K562 (cell line): Measurements from ENCODE around the gene HSPA1L. TPM values are rescaled to one million over a fixed set of nuclear protein-coding genes. Genes with fewer than 3 reads are reported as not detected.

Experiments used
- E2F3 ChIP-seq: fragments of 250-450 bp; sonication (Bioruptor Pico); IDR thresholded peaks from 2 replicates; pipeline ENCODE4 v1.4.0; 2020; ENCODE audit warnings: mild to moderate bottlenecking
- HDAC6 ChIP-seq: IDR thresholded peaks from 2 replicates; pipeline ENCODE4 v1.6.1; 2012; ENCODE audit warnings: low read depth, mild to moderate bottlenecking, control low read depth, inconsistent platforms, low read length, moderate library complexity
- HOXB6 ChIP-seq: fragments of 250-450 bp; sonication (Bioruptor Pico); IDR thresholded peaks from 2 replicates; pipeline ENCODE4 v1.5.1; 2022; ENCODE audit warnings: mild to moderate bottlenecking, borderline replicate concordance
- MYBL2 ChIP-seq, 2 experiments: fragments of 450-650 bp in 1 of 2; sonication (generic) in 1 of 2; formaldehyde crosslinking in 1 of 2; IDR thresholded peaks; 2 replicates each; pipeline versions ENCODE4 v1.6.1 to v1.8.1; 2017 to 2022; ENCODE audit warnings: borderline replicate concordance in 1 of 2, inconsistent platforms in 1 of 2, low read depth in 1 of 2, mild to moderate bottlenecking in 1 of 2, missing genetic modification reagents in 1 of 2, moderate library complexity in 1 of 2
- NFIC ChIP-seq: fragments of 450-650 bp; IDR thresholded peaks from 2 replicates; pipeline ENCODE4 v1.6.1; 2017; ENCODE audit warnings: mild to moderate bottlenecking, inconsistent platforms
- NFRKB ChIP-seq: fragments of 450-650 bp; IDR thresholded peaks from 2 replicates; pipeline ENCODE4 v1.6.1; 2016; ENCODE audit warnings: low read depth
- RUNX1 ChIP-seq: sonication (generic); IDR thresholded peaks from 2 replicates; pipeline ENCODE4 v1.6.1; 2016; ENCODE audit warnings: antibody characterized with exemption, low read depth
- SIN3A ChIP-seq, 2 experiments: fragments of 150-350 bp in 1 of 2; IDR thresholded peaks; 2 replicates each; pipeline ENCODE4 v1.6.1; 2011 to 2016; ENCODE audit warnings: borderline replicate concordance in 2 of 2, low read depth in 2 of 2, low read length in 2 of 2, mild to moderate bottlenecking in 2 of 2, moderate library complexity in 2 of 2; ENCODE audit not compliant: control insufficient read depth in 1 of 2
- TAF1 ChIP-seq: IDR thresholded peaks from 2 replicates; pipeline ENCODE4 v1.6.1; 2011; ENCODE audit warnings: mild to moderate bottlenecking, low read length, moderate library complexity; ENCODE audit not compliant: insufficient read depth, control insufficient read depth, severe bottlenecking; ENCODE audit errors: extremely low read depth
- ZFPM2 ChIP-seq: fragments of 250-450 bp; sonication (Bioruptor Pico); IDR thresholded peaks from 2 replicates; pipeline ENCODE4 v1.5.1; 2022; ENCODE audit warnings: mild to moderate bottlenecking
- ZNF707 ChIP-seq: fragments of 250-450 bp; sonication (Bioruptor Pico); conservative IDR thresholded peaks from 2 replicates; pipeline ENCODE4 v1.8.0; 2022; ENCODE audit warnings: inconsistent platforms, mild to moderate bottlenecking, moderate library complexity
- polyA plus RNA-seq, 8 experiments: library from polyadenylated mRNA; depleted of rRNA in 4 of 8; stranded (reverse) in 5 of 8; unstranded in 3 of 8; fragments of >200 nt; fragmentation: Nextera tagmentation in 2 of 8; fragmentation: Illumina TruSeq in 1 of 8; extraction: Ambion mirVana in 2 of 8; extraction: Trizol in 1 of 8; gene quantifications; 2 replicates each; pipeline versions ENCODE4 v1.2.1 to v1.2.3, GENCODE V29; 2011 to 2014; ENCODE audit warnings: inconsistent platforms in 1 of 8, missing spikeins in 1 of 8
- total RNA-seq, 7 experiments: library from RNA; depleted of rRNA in 6 of 7; stranded (reverse); fragments of >200 nt in 6 of 7; fragmentation: Illumina TruSeq in 2 of 7; extraction: Trizol in 2 of 7; gene quantifications; 2 replicates each; pipeline versions ENCODE4 v1.2.1 to v1.2.3, GENCODE V29; 2011 to 2021; ENCODE audit warnings: low replicate concordance in 1 of 7
- TF ChIP-seq, protein P1 (sequence below), 2 experiments: fragments of 450-650 bp in 1 of 2; IDR thresholded peaks; 2 replicates each; pipeline ENCODE4 v1.6.1; 2011 to 2017; ENCODE audit warnings: low read depth in 2 of 2, antibody characterized with exemption in 1 of 2, borderline replicate concordance in 1 of 2, low read length in 1 of 2, mild to moderate bottlenecking in 1 of 2, mixed read lengths in 1 of 2; ENCODE audit not compliant: control insufficient read depth in 1 of 2
- TF ChIP-seq, protein P2 (sequence below): IDR thresholded peaks from 3 replicates; pipeline ENCODE4 v1.6.1; 2011; ENCODE audit warnings: borderline replicate concordance, mild to moderate bottlenecking; ENCODE audit not compliant: insufficient read length, insufficient read depth
- TF ChIP-seq, protein P3 (sequence below): IDR thresholded peaks from 2 replicates; pipeline ENCODE4 v1.6.1; 2012; ENCODE audit warnings: low read depth, low read length, improper control_type of control experiment, borderline replicate concordance
- TF ChIP-seq, protein P4 (sequence below), 2 experiments: fragments of 150-350 bp in 1 of 2; IDR thresholded peaks; 2 replicates each; pipeline ENCODE4 v1.6.1; 2012 to 2016; ENCODE audit warnings: low read depth in 2 of 2, low read length in 2 of 2, mild to moderate bottlenecking in 1 of 2, moderate library complexity in 1 of 2

The HSPA1L gene
- total and polyA plus RNA-seq, 9 of the 15 experiments (the other 6 are each of a cell fraction or from before 2014, with no cell fraction given): 0.14 to 2.1 (median 1.3) TPM

DNA sequence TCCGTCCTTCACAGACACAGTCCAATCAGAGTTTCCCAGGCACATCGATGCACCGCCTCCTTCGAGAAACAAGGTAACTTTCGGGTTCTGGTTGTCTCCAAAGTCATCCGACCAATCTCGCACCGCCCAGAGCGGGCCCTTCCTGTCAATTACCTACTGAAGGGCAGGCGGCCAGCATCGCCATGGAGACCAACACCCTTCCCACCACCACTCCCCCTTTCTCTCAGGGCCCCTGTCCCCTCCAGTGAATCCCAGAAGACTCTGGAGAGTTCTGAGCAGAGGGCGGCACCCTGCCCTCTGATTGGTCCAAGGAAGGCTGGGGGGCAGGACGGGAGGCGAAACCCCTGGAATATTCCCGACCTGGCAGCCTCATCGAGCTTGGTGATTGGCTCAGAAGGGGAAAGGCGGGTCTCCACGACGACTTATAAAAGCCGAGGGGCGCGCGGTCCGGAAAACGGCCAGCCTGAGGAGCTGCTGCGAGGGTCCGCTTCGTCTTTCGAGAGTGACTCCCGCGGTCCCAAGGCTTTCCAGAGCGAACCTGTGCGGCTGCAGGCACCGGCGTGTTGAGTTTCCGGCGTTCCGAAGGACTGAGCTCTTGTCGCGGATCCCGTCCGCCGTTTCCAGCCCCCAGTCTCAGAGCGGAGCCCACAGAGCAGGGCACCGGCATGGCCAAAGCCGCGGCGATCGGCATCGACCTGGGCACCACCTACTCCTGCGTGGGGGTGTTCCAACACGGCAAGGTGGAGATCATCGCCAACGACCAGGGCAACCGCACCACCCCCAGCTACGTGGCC lies 12.4 kb upstream of the HSPA1L start, which contains the start of gene HSPA1B (continued):
- TF ChIP-seq SIN3A (IDR thresholded peaks at IDR 0.05; ENCODE audit: borderline replicate concordance in 2 of 2, control insufficient read depth in 1 of 2, low read depth in 2 of 2, low read length in 2 of 2): peak; percentile 97
- TF ChIP-seq, protein P1, sequence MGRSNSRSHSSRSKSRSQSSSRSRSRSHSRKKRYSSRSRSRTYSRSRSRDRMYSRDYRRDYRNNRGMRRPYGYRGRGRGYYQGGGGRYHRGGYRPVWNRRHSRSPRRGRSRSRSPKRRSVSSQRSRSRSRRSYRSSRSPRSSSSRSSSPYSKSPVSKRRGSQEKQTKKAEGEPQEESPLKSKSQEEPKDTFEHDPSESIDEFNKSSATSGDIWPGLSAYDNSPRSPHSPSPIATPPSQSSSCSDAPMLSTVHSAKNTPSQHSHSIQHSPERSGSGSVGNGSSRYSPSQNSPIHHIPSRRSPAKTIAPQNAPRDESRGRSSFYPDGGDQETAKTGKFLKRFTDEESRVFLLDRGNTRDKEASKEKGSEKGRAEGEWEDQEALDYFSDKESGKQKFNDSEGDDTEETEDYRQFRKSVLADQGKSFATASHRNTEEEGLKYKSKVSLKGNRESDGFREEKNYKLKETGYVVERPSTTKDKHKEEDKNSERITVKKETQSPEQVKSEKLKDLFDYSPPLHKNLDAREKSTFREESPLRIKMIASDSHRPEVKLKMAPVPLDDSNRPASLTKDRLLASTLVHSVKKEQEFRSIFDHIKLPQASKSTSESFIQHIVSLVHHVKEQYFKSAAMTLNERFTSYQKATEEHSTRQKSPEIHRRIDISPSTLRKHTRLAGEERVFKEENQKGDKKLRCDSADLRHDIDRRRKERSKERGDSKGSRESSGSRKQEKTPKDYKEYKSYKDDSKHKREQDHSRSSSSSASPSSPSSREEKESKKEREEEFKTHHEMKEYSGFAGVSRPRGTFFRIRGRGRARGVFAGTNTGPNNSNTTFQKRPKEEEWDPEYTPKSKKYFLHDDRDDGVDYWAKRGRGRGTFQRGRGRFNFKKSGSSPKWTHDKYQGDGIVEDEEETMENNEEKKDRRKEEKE (IDR thresholded peaks at IDR 0.05; ENCODE audit: borderline replicate concordance in 1 of 2, control insufficient read depth in 1 of 2, low read depth in 2 of 2, low read length in 1 of 2): no peak
- no peak for TF ChIP-seq NFRKB
- no peak for TF ChIP-seq NFIC
- TF ChIP-seq ZFPM2: peak; percentile 95; the same call in 1 of the 2 replicates
- TF ChIP-seq, protein P2, sequence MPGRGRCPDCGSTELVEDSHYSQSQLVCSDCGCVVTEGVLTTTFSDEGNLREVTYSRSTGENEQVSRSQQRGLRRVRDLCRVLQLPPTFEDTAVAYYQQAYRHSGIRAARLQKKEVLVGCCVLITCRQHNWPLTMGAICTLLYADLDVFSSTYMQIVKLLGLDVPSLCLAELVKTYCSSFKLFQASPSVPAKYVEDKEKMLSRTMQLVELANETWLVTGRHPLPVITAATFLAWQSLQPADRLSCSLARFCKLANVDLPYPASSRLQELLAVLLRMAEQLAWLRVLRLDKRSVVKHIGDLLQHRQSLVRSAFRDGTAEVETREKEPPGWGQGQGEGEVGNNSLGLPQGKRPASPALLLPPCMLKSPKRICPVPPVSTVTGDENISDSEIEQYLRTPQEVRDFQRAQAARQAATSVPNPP: no peak
- TF ChIP-seq, protein P3, sequence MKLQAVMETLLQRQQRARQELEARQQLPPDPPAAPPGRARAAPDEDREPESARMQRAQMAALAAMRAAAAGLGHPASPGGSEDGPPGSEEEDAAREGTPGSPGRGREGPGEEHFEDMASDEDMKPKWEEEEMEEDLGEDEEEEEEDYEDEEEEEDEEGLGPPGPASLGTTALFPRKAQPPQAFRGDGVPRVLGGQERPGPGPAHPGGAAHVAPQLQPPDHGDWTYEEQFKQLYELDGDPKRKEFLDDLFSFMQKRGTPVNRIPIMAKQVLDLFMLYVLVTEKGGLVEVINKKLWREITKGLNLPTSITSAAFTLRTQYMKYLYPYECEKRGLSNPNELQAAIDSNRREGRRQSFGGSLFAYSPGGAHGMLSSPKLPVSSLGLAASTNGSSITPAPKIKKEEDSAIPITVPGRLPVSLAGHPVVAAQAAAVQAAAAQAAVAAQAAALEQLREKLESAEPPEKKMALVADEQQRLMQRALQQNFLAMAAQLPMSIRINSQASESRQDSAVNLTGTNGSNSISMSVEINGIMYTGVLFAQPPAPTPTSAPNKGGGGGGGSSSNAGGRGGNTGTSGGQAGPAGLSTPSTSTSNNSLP: 0 out of 2 replicates have a peak, but pooled peaks have one; percentile 55
- no peak for TF ChIP-seq ZNF707 (CRISPR knock-in tag)
- TF ChIP-seq MYBL2 (IDR thresholded peaks at IDR 0.05; ENCODE audit: low read depth): no peak
- no peak for TF ChIP-seq MYBL2 (CRISPR knock-in tag; IDR thresholded peaks at IDR 0.05; ENCODE audit: borderline replicate concordance)
- TF ChIP-seq HOXB6 (CRISPR knock-in tag): 0 out of 2 replicates have a peak, but pooled peaks have one; percentile 46
- TF ChIP-seq HDAC6: peak; percentile 93; the same call in 1 of the 2 replicates
- TF ChIP-seq TAF1: peak; percentile 99
- TF ChIP-seq E2F3 (CRISPR knock-in tag): peak; percentile 88
- peak; percentile 83 for TF ChIP-seq RUNX1
- TF ChIP-seq, protein P4, sequence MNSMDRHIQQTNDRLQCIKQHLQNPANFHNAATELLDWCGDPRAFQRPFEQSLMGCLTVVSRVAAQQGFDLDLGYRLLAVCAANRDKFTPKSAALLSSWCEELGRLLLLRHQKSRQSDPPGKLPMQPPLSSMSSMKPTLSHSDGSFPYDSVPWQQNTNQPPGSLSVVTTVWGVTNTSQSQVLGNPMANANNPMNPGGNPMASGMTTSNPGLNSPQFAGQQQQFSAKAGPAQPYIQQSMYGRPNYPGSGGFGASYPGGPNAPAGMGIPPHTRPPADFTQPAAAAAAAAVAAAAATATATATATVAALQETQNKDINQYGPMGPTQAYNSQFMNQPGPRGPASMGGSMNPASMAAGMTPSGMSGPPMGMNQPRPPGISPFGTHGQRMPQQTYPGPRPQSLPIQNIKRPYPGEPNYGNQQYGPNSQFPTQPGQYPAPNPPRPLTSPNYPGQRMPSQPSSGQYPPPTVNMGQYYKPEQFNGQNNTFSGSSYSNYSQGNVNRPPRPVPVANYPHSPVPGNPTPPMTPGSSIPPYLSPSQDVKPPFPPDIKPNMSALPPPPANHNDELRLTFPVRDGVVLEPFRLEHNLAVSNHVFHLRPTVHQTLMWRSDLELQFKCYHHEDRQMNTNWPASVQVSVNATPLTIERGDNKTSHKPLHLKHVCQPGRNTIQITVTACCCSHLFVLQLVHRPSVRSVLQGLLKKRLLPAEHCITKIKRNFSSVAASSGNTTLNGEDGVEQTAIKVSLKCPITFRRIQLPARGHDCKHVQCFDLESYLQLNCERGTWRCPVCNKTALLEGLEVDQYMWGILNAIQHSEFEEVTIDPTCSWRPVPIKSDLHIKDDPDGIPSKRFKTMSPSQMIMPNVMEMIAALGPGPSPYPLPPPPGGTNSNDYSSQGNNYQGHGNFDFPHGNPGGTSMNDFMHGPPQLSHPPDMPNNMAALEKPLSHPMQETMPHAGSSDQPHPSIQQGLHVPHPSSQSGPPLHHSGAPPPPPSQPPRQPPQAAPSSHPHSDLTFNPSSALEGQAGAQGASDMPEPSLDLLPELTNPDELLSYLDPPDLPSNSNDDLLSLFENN (IDR thresholded peaks at IDR 0.05; ENCODE audit: low read depth in 2 of 2, low read length in 2 of 2): peak in 1 of 2 experiments; percentile 95; a peak in 2 of 4 replicates
